SK-N-MC (cell line): ENCODE data around the gene TOMM40L.

ENCODE experiments used
- FOXP2 ChIP-seq: optimal IDR thresholded peaks from 2 replicates; pipeline ENCODE3; 2011; ENCODE audit warnings: mild to moderate bottlenecking, moderate library complexity; ENCODE audit not compliant: insufficient read depth; ENCODE audit errors: extremely low read length, control extremely low read depth
- POLR2AphosphoS5 ChIP-seq: IDR thresholded peaks from 2 replicates; pipeline ENCODE4 v1.6.1; 2012; ENCODE audit warnings: mild to moderate bottlenecking, low read depth, low read length, borderline replicate concordance

DNA sequence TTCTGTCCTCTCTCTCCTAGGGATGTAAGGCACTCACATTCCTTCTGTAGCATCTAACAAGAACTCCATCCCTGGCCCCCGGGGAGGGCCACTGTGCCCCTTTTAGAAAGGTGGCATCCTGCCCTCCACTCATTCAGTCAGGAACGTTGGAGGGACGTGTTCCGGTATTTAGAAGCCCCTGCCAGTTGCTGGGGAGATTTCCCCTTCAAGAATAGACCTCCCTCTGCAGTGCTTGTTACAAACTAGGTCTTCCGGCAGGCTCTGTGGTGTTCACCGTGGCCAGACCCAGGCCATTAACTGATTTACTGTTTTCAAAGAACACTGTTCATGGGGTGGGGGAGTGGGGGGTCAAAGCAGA is 33.5 kb downstream of the TOMM40L start:
- TF ChIP-seq POLR2AphosphoS5 (no peak), FOXP2 (no peak)
